BJ (cell line): Measurements from ENCODE around the gene CCDC146. TPM values are rescaled to one million over a fixed set of nuclear protein-coding genes. Genes with fewer than 3 reads are reported as not detected.

Experiments used
- CTCF ChIA-PET: fragments of 350-600 bp; formaldehyde crosslinking; extraction: SDS; loops from one replicate; lab custom pipeline; 2021; ENCODE audit warnings: antibody characterized with exemption, inconsistent platforms; lab: Yijun Ruan, JAX
- POLR2A ChIA-PET: fragments of 300-600 bp; sonication (Branson Sonifier 250); formaldehyde crosslinking; extraction: SDS; loops from one replicate; lab custom pipeline; 2021; ENCODE audit warnings: antibody characterized with exemption; lab: Charles Lee
- DNase-seq: peaks from one replicate; pipeline ENCODE4 v3.0.0-alpha.2; 2011; ENCODE audit warnings: low read depth
- H3K27me3 ChIP-seq: 2 replicates; pipeline ENCODE4 v1.6.0; 2011; ENCODE audit warnings: low read length; ENCODE audit not compliant: control insufficient read depth, insufficient read depth
- H3K36me3 ChIP-seq: 2 replicates; pipeline ENCODE4 v1.5.1; 2011; ENCODE audit warnings: low read length; ENCODE audit not compliant: control insufficient read depth, insufficient read depth
- H3K4me3 ChIP-seq: 2 replicates; pipeline ENCODE4 v1.5.1; 2011; ENCODE audit warnings: low read depth, mild to moderate bottlenecking, control low read depth, low read length
- CTCF ChIP-seq: IDR thresholded peaks from 2 replicates; pipeline ENCODE4 v1.5.1; 2011; ENCODE audit warnings: low read depth, mild to moderate bottlenecking, control low read depth, inconsistent platforms, low read length, moderate library complexity; ENCODE audit not compliant: insufficient read depth
- polyA plus RNA-seq: library from polyadenylated mRNA; depleted of rRNA; stranded (reverse); fragments of >200 nt; gene quantifications from 2 replicates; pipeline ENCODE4 v1.2.3, GENCODE V29; 2011

The CCDC146 gene
- polyA plus RNA-seq, 1 experiment, result 1.3 TPM

GRCh38 chr7:77276120-77276519, 153.7 kb downstream of the CCDC146 start:
- ChIA-PET POLR2A (no interaction called here), CTCF (interaction anchor here (1.1 kb wide), 1 partner anchor 29 kb away, joined by 4 read pairs; no protein-coding TSS in a partner anchor)
- no peak for DNase-seq
- H3K27me3 ChIP-seq, result no peaks in the 10 kb centered on the region
- no peaks in the 10 kb centered on the region for H3K36me3 ChIP-seq
- TF ChIP-seq CTCF, result no peak
- no peak overlapping the region for H3K4me3 ChIP-seq

- CTCF ChIA-PET, result interaction anchor here (1.7 kb wide), 1 partner anchor 12 kb away, joined by 4 read pairs; no protein-coding TSS in a partner anchor
- Histone ChIP-seq H3K27me3 (no peaks in the 10 kb centered on the region), H3K36me3 (no peaks in the 10 kb centered on the region; the same call in 1 of the 2 replicates), H3K4me3 (no peak overlapping the region)
- POLR2A ChIA-PET, result no interaction called here
- TF ChIP-seq CTCF, result no peak
- no peak for DNase-seq
Observed at GRCh38 chr7:77281780-77282478, 159.5 kb downstream of the CCDC146 start.

- CTCF ChIA-PET, result interaction anchor here (1.7 kb wide), 1 partner anchor 13 kb away, joined by 4 read pairs; no protein-coding TSS in a partner anchor
- no peaks in the 10 kb centered on the region for H3K27me3 ChIP-seq
- H3K4me3 ChIP-seq, result no peak overlapping the region
- no peak for TF ChIP-seq CTCF
- H3K36me3 ChIP-seq, result no peaks in the 10 kb centered on the region; the same call in 1 of the 2 replicates
- POLR2A ChIA-PET, result no interaction called here
- DNase-seq, result no peak
Observed at GRCh38 chr7:77282897-77283296, 160.5 kb downstream of the CCDC146 start.

- Histone ChIP-seq H3K4me3 (no peak overlapping the region), H3K36me3 (no peaks in the 10 kb centered on the region; the same call in 1 of the 2 replicates), H3K27me3 (no peaks in the 10 kb centered on the region)
- POLR2A ChIA-PET, result no interaction called here
- no peak for DNase-seq
- CTCF ChIA-PET, result no interaction called here
- TF ChIP-seq CTCF, result no peak
Observed at GRCh38 chr7:77284005-77284404, 161.6 kb downstream of the CCDC146 start.

GRCh38 chr7:77284616-77285015, 162.2 kb downstream of the CCDC146 start:
- ChIA-PET POLR2A (no interaction called here), CTCF (no interaction called here)
- no peak for DNase-seq
- Histone ChIP-seq H3K4me3 (no peak overlapping the region), H3K36me3 (no peaks in the 10 kb centered on the region; the same call in 1 of the 2 replicates), H3K27me3 (no peaks in the 10 kb centered on the region)
- no peak for TF ChIP-seq CTCF
